Measurements from ENCODE around the gene PTGFR. TPM values are rescaled to one million over a fixed set of nuclear protein-coding genes. Genes with fewer than 3 reads are reported as not detected.

The PTGFR gene
- total RNA-seq, 1 donor from 2014 or later: 0.36 TPM

GRCh38 chr1:78468521-78468920 lies 22.3 kb upstream of the PTGFR start:
- H3K36me3 Mint-ChIP-seq: no peaks in the 10 kb centered on the region
- no peaks in the 10 kb centered on the region for H3K9me3 Mint-ChIP-seq
- no peaks in the 10 kb centered on the region for H3K4me1 Mint-ChIP-seq (ENCODE audit: unreplicated experiment)
- no peak for TF ChIP-seq CTCF (conservative IDR thresholded peaks at IDR 0.05)
- no peak overlapping the region for H3K4me3 Mint-ChIP-seq
- no peak overlapping the region for H3K27ac Mint-ChIP-seq
- H3K27me3 Mint-ChIP-seq: peaks cover 3% of the 10 kb centered on the region
- DNase-seq (ENCODE audit: extremely low spot score, unreplicated experiment): no peak

GRCh38 chr1:78469576-78469975 lies 21.2 kb upstream of the PTGFR start:
- no peak for TF ChIP-seq CTCF (conservative IDR thresholded peaks at IDR 0.05)
- Mint-ChIP-seq H3K4me3 (no peak overlapping the region), H3K4me1 (ENCODE audit: unreplicated experiment) (no peaks in the 10 kb centered on the region), H3K9me3 (no peaks in the 10 kb centered on the region), H3K27ac (no peak overlapping the region), H3K27me3 (no peaks in the 10 kb centered on the region), H3K36me3 (no peaks in the 10 kb centered on the region)
- DNase-seq (ENCODE audit: extremely low spot score, unreplicated experiment): no peak

GRCh38 chr1:78471890-78472620 lies 18.7 kb upstream of the PTGFR start:
- DNase-seq (ENCODE audit: extremely low spot score, unreplicated experiment): no peak
- no peak for TF ChIP-seq CTCF (conservative IDR thresholded peaks at IDR 0.05)
- Mint-ChIP-seq H3K4me3 (no peak overlapping the region), H3K4me1 (ENCODE audit: unreplicated experiment) (no peaks in the 10 kb centered on the region), H3K36me3 (no peaks in the 10 kb centered on the region), H3K27ac (no peak overlapping the region), H3K27me3 (peaks cover 8% of the 10 kb centered on the region), H3K9me3 (no peaks in the 10 kb centered on the region)

- DNase-seq (ENCODE audit: extremely low spot score, unreplicated experiment): no peak
- Mint-ChIP-seq H3K27ac (no peak overlapping the region), H3K36me3 (no peaks in the 10 kb centered on the region), H3K4me1 (ENCODE audit: unreplicated experiment) (no peaks in the 10 kb centered on the region), H3K27me3 (peaks cover 8% of the 10 kb centered on the region), H3K9me3 (no peaks in the 10 kb centered on the region), H3K4me3 (no peak overlapping the region)
- no peak for TF ChIP-seq CTCF (conservative IDR thresholded peaks at IDR 0.05)
These were observed 17.8 kb upstream of the PTGFR start for GRCh38 chr1:78472851-78473496.

GRCh38 chr1:78474092-78474491 lies 16.7 kb upstream of the PTGFR start:
- Mint-ChIP-seq H3K36me3 (no peaks in the 10 kb centered on the region), H3K9me3 (no peaks in the 10 kb centered on the region), H3K4me1 (ENCODE audit: unreplicated experiment) (no peaks in the 10 kb centered on the region), H3K27ac (no peak overlapping the region), H3K27me3 (peaks cover 9% of the 10 kb centered on the region), H3K4me3 (no peak overlapping the region)
- no peak for DNase-seq (ENCODE audit: extremely low spot score, unreplicated experiment)
- no peak for TF ChIP-seq CTCF (conservative IDR thresholded peaks at IDR 0.05)

Measured in type B pancreatic cell (in vitro differentiated cells).